ENCODE results near the gene KCNRG.
"Not testable (repeated sequence)": the region's sequence is repeated elsewhere in the genome, so short reads cannot be mapped to it uniquely, and the experiment has no call there.

Gene KCNRG

DNA sequence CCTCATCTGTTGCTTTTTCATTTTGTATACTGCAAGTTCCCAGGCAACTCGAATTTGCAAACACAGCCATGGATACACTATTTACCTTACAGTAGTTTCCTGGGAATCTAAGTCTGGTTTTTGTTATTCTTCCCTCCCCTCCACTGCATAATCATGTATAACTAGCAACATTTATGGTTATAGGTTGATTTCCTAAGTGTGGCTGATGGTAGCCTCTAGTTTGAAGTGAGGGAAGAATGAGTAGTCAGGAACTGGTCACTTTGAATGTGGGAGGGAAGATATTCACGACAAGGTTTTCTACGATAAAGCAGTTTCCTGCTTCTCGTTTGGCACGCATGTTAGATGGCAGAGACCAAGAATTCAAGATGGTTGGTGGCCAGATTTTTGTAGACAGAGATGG, at the start of gene KCNRG:
Gene KCNRG (plus strand): TSS at position 187 of the 400 bp plus-strand sequence. CDS start 50 bp downstream, at position 237.
- no peak for DNase-seq

DNA sequence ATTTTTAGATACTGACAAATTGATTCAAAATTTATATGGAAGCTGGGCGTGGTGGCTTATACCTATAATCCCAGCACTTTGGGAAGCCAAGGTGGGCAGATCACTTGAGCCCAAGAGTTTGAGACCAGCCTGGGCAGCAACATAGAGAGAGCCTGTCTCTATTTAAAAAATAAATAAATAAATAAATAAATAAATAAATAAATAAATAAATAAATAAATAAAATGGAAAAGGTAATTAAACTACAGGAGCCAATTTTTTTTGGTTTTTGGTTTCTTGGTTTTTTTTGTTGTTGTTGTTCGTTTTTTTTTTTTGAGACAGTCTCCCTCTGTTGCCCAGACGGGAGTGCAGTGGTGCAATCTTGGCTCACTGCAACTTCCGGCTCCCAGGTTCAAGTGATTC, 47.8 kb upstream of the KCNRG start:
- no peak for DNase-seq

- no peak for DNase-seq
Observed at GRCh38 chr13:49972709-49973108, 42.5 kb upstream of the KCNRG start.

DNA sequence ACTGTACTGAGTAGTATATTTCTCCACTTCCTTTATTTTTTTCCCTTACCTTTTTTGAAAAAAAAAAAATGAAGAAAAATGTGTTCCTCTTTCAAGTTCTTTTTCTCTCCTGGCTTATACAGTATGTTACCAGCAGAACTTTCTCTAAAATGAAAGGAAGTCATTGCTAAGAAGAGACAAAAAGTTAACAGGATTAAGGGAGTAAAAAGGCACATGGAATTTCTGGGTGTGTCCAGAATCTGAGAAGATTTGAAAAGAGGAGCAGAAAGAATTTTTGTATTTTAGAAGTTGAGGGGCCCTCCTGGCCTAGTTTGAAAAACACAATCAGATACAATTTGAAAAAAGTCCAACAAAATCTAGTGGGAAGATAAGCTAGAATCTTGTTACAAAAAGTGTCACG, 39.4 kb upstream of the KCNRG start:
- no peak for DNase-seq

DNA sequence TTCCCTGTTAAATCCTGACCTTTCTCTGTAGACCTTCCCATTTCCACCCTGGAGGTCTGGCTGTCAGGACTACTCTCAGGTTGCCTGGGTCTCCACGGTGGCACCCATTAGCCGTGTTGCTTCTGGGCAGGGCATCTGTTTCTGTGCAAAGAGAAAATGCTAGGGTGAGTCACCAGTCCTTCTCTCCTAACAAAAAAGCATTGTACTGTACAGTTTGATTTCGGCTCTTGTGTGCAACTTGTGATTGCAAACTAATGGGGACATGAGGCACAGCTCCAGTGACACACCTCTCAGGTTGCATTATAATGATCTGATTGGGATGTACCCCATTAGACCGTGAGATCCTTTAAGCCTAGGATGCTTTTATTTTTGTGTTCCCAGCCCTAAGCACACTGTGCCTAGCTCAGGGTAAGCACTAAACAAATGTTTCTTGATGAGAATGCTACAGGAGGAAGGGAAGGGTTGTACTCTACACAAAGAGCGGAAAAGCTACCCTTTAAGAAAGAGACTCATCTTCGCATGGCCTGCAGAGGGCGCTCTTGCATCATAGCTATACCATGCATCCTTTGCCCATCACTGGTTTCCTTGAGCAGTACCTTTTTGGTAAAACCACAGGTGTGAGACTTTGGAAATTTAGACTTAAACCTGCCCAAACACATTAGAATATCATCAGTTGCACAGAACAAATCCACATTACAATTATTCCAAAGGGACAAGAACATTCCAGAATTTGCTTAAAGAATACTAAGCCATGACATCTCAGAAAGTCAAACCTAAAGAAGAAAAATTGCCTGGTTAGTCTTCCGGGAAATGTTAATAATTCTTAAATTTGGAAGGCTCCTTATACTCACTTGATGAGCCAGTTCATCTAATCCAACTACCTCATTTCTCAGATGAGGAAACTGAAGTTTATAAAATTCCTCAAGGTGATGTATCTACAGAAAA, 38.7 kb upstream of the KCNRG start:
- DNase-seq: peak in 1 of 2 experiments; percentile 48

GRCh38 chr13:49977992-49978391, 37.3 kb upstream of the KCNRG start:
- no peak for DNase-seq

DNA sequence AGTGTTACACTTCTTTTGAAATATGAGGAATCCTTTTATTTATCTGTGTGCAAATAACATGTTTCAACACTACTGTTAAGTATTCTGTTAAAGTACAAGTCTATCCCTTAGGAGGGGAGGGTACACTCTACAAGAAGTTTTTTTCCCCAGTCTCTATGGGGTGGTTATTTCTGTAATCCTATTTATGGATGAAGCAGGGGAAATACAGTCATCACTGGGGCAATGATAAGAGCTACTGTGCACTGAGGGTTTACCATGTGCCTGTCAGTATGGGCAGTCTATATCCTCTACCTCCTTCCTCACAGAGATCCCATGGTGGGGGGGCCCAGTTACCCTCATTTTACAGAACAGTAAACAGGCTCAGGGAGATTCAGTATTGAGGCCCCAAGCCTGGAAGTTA, 35.0 kb upstream of the KCNRG start:
- DNase-seq: no peak

DNA sequence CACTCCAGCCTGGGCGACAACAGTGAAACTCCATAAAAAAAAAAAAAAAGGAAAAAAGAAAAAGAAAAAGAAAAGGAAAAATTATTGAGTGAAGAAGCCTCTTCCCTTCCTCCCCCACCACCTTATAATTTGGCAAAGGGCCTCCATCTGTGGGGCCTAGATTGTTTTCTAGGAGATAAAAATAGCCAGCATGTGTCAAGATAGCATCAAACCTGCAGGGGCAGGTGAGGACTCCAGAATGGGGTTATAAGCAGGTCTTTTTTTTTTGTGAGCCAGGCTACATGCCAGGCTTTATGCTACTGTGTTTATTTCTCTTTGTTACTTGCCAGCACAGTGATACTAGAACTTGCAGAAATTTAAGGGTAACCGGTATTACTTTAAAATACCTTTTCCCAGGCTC, 30.1 kb upstream of the KCNRG start:
- no peak for DNase-seq

DNA sequence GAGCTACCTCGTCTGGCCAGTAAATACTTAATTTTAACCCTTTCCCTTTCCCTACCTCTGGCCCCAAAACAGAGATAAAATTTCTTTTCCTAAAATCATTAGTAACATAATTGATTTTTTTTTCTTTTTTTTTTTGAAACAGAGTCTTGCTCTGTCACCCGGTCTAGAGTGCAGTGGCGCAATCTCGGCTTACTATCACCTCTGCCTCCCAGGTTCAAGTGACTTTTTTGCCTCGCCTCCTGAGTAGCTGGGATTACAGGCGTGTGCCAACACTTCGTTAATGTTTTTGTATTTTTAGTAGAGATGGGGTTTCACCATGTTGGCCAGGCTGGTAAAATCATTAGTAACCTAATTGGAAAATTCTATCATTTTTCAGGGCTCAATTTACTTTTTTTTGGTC, 28.8 kb upstream of the KCNRG start:
- DNase-seq: no peak

GRCh38 chr13:49990612-49991011, 24.6 kb upstream of the KCNRG start:
- DNase-seq: not testable (repeated sequence)

GRCh38 chr13:49993111-49993510, 22.1 kb upstream of the KCNRG start:
- DNase-seq: no peak

DNA sequence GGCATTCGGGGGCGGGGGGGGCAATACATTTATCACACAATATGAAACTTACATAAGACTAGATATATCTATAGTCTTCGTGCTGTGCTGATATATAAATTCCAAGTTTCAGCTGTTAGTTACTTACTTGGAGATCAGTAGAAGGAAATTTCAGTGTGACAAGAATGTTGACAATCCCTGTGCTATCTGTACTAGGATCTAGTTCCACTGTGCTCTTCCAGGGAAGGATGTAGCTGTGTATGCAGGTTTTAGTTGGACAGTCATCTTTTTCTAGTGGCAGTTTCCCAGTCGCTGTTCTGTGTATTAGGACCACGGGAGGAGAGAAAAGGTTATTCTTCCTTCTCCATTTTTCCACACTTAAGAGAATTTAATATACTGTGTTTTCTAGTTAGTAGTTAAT, 21.6 kb upstream of the KCNRG start:
- DNase-seq: no peak

GRCh38 chr13:49995625-49996101, 19.6 kb upstream of the KCNRG start:
- no peak for DNase-seq

- DNase-seq: peak; percentile 61 to 80
Observed at GRCh38 chr13:49996161-49996915, 18.9 kb upstream of the KCNRG start.

GRCh38 chr13:49996951-49997895, 18.0 kb upstream of the KCNRG start, which contains the start of gene TRIM13:
Gene TRIM13 (plus strand): TSS chr13:49997042. CDS start chr13:50011941, 14,899 bp downstream.
- peak; percentile 61 to 80 for DNase-seq

DNA sequence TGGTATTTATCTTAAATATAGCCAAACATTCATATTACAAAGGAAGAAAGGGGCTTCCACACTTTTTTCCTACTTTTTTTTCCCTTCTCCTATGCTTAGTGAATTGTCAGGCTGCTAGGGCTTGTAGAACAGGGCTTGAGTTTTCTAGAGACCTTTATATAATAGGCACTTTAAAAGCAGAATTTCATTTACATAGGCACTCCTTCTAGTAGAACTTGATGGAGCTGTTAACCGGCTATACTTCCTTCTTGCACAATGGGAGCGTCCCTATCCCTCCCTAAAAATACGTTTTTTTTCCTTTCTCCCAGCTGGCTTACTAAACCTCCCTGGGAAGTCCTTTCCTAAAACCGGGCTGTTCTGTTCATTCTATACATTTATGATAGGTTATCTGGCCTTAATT, 17.3 kb upstream of the KCNRG start:
- no peak for DNase-seq

GRCh38 chr13:49998714-49999624, 16.3 kb upstream of the KCNRG start:
- no peak for DNase-seq

GRCh38 chr13:50001287-50001686, 14.0 kb upstream of the KCNRG start:
- no peak for DNase-seq

DNA sequence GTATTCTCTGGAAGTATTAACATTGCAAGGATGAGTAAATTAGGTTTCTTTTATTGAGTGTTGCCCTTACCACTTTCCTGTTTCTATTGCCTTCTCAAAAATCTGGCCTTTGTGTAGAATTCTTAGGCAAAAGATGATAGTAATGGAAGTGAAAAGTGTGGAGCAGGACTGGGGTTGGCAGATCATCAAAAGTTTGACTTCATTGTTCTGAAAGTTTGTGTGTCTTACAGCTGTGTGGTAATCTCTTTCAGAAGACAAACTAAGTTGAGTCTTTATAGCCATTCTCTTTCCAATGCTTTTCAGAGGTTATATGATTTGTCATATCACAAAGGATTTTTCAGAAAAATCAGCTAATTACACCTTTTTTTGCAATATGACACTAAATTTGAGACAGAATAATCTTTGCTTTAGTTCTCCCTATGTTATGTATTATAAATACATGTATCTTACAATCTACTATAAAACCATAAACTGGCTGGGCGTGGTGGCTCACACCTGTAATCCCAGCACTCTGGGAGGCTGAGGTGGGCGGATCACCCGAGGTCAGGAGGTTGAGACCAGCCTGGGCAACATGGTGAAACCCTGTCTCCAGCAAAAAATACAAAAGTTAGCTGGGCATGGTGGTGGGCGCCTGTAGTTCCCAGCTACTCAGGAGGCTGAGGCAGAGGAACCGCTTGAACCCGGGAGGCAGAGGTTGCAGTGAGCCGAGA, 8.7 kb upstream of the KCNRG start:
- DNase-seq: no peak

DNA sequence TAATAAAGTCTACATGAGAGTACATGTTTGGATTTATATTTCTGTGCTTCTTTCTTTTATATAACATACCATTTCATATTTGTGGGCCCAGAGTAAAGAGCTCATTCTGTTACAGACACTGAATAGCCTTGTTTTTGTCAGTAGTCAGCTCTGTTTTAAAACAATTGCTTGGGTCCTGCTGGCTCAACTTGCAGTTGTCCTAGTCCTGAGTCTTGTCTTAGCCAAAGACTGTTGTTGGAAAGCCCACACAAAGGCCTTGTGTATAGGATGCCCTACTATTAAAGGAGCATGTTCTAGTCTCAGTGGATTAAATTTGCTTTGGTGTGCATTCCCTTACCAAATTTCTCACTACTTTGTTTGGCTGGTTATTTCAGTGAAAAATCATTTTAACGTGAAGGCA, 3.8 kb upstream of the KCNRG start:
- DNase-seq: no peak
